GM11168 (cell line): Measurements from ENCODE around the gene SDR42E2.

Source experiments
- in situ Hi-C: fragments of 300-500 bp; cut with MboI; formaldehyde crosslinking; loops from one replicate; pipeline ENCODE4 v1.12.0; 2022; ENCODE audit warnings: low sequenced_read_pairs; ENCODE audit not compliant: unreplicated experiment

Gene SDR42E2

DNA sequence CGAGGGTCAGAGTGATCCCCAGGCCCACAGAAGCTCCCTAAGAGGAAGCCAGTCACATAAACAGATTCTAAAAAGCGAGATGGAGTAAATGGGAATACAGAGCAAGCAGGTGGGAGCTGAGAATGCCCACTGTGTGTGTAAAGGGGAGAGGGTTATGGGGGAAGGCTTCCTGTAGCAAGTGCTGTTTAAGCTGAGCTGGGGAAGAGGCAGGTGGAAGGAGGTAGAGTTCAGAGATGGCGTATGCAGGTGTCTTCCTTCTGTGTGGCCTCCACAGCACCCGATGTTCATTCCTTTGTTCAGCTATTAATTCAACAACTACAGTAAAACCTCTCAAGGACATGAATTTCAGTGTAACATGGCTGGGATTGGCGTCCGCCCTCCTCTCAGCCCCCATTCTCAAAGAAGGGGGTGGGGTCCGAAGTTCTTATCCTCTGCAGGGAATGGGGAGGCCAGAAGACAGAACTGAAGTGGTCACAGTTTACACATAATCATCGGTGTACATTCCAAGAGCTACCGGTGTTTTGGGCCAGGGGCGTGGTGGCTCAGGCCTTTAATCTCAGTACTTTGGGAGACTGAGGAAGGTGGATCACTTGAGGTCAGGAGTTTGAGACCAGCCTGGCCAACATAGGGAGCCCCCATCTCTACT lies 45.5 kb downstream of the SDR42E2 start:
- in situ Hi-C loops: no loop called here

DNA sequence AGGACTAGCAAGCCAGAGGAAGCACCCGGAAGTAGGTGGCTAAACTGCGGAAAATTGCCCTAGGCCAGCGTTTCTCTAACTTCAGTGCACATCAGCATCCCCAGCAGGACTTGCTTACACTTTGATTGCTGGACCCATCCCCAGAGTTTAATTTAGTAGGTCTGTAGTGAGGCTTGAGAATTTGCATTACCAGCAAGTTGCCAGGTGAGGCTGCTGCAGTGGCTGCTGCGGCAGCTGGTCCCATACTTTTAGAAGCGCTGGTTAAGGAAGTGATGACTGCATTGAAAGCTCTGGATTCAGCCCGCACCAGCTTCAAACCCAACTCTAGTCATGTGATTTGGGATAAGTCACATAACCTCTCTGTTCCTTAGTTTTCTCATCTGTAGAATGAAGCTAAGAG lies 48.0 kb downstream of the SDR42E2 start:
- in situ Hi-C loops: no loop called here

DNA sequence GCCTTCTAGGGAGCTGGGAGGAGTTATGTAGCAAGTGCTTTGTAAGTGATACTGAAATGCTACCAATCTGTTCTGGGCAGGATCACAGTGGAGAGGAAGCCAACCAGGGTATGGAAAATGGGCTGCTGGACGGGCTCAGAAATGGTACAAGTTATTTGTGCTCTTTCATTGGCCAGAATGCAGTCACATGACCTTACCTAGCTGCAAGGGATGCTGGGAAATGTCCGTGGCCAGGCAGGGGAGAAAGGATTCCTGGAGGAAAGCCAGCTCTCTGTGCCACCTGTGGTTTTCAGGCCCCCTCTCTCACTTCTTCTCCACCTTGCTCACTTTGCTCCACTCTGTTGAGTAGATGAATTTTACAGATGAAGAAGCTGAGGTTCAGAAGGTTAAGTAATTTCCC lies 48.5 kb downstream of the SDR42E2 start:
- in situ Hi-C loops: no loop called here

DNA sequence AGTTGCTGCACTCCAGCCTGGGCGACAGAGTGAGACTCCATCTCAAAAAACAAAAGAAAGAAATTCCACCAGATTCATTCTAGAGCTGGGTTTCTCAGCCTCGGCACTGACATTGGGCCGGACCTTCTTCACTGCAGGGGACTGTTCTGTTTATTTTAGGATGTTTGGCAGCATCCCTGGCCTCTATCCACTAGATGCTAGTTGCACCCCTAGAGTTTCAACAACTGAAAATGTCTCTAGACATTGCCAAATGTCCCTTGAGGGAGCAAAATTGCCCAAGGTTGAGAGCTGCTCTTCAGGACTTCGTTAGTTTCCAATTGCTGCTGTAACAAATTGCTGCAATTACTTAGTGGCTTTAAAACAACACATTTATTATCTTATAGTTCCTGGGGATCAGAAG lies 50.9 kb downstream of the SDR42E2 start:
- in situ Hi-C loops: no loop called here

DNA sequence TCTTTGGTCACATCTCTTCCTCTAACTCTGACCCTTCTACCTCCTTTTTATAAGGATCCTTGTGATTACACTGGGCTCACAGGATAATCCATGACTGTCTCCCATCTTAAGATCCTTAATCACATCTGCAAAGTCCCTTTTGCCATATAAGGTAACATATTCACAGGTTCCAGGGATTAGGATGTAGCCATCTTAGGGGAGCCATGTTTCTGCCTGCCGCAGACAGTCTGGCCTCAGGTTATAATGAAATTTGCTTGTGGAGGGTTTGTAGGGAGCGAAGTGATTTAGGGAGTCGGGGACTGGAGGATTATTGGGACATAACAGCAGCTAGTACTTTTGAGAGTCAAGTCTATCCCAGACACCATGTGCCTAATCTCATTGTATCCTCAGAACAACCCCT lies 51.5 kb downstream of the SDR42E2 start:
- in situ Hi-C loops: no loop called here

DNA sequence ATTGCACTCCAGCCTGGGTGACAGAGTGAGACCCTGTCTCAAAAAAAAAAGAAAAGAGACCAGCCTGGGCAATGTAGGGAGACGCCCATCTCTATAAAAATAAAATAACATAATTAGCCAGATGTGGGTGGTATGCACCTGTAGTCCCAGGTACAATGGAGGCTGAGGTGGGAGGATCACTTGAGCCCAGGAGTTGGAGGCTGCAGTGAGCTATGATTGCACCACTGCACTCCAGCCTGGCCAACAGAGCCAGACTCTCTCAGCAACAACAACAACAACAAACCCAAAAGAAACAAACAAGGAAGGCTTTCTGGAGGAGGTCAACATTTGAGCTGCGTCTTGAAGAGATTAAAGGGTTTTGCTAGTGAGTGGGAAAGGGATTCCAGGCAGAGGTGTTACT lies 52.1 kb downstream of the SDR42E2 start:
- in situ Hi-C loops: no loop called here

DNA sequence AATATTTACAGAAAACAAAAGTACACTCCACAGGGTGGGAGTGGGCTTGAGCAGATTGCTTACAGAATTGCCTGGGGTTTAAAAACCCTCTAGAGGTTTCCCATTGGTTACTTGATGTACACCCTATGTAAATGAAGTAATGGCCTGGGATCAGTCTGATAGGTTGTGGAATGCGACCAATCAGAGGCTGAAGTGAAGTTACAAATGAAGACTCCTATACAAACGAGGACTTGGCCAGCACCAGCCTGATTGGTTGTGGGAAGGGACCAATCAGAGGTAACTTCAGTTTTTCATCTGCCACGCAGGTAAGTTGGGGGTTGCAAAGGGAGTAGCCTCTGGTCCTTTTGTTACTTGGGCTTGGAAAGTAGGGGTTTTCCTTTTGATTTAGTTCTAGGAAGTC lies 52.6 kb downstream of the SDR42E2 start:
- in situ Hi-C loops: loop anchor here (5.0 kb wide), 1 partner anchor 82 kb away; the partner anchor contains the start of gene POLR3E

DNA sequence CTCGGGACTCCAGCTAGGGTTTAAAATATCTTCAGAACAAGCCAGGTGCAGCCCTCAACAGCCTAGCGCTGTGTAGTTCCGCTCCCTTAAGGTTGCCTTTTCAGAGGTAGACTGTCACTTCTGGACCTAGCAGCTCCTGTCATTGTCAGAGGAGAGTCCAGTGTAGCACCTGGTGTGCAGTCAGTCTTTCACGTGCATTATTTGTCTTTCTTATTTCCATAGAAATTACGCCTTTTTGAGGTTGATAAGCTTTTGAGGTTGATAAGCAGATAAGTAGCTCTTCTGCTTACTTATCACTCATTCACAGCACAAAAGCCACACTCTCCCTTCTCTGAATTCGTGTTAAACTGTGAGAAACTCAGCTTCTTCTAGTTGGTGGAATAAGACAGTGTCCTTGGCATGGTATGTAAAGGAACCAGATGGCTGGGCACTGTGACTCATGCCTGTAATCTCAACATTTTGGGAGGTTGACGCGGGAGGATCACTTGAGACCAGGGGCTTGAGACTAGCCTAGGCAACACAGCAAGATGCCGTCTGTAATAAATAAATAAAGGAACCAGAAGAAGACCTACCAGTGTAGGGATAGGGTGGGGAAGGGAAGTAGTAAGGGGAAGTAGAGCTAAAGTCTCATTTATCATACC lies 54.0 kb downstream of the SDR42E2 start:
- in situ Hi-C loops: loop anchor here (5.0 kb wide), 1 partner anchor 81 kb away; the partner anchor contains the start of gene POLR3E

DNA sequence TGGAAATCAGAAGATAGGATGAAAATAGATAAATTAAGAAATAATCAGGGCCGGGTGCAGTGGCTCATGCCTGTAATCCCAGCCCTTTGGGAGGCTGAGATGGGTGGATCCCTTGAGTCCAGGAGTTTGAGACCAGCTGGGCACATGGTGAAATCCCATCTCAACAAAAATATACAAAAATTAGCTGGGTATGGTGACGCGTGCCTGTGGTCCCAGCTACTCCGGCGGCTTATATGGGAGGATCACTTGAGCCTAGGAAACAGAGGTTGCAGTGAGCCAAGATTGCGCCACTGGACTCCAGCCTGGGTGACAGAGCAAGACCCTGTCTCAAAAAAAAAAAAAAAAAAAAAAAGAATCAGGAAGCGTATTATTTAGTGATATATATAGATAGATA lies 54.5 kb downstream of the SDR42E2 start:
- in situ Hi-C loops: loop anchor here (5.0 kb wide), 1 partner anchor 80 kb away; the partner anchor contains the start of gene POLR3E

DNA sequence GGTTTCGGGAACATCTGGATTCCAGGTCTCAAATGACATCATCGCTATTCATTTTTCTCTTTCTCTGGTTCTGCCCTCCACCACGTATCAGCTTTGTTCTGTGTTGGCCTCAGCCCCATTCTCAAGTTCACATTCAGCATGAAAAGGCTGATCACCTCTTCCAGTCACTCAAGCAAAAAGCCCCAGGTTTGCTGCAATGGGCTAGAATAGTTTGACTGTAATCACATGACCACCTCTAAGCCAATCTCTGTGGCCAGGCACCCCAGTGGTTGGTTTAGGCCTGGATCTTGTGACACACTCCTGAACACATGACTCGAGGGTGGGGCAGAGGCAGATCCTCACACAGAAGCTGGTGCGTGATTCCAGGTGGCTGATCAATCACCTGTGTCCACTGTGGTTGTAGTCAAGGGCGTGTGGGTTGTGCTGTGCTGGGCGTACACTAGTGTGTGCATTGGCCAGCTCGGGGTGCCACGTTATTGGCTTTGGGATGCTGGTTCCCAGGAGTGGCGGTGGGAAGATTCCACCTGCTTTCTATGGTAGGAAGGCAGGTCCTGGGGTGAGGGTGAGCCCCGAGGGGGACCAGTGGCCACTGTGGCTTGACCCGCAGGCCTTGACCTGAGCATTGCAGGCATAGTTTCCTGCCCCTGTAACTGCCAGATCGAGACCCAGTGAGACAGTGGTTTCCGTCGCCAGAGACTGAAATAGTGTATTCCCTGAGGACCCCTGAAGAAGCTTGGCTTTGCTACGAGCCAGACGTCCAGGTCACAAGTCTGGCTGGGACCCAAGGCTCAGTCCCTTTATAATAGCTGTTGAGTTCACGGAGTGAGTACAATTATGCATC lies 55.8 kb downstream of the SDR42E2 start:
- in situ Hi-C loops: loop anchor here (5.0 kb wide), 1 partner anchor 79 kb away; the partner anchor contains the start of gene POLR3E

DNA sequence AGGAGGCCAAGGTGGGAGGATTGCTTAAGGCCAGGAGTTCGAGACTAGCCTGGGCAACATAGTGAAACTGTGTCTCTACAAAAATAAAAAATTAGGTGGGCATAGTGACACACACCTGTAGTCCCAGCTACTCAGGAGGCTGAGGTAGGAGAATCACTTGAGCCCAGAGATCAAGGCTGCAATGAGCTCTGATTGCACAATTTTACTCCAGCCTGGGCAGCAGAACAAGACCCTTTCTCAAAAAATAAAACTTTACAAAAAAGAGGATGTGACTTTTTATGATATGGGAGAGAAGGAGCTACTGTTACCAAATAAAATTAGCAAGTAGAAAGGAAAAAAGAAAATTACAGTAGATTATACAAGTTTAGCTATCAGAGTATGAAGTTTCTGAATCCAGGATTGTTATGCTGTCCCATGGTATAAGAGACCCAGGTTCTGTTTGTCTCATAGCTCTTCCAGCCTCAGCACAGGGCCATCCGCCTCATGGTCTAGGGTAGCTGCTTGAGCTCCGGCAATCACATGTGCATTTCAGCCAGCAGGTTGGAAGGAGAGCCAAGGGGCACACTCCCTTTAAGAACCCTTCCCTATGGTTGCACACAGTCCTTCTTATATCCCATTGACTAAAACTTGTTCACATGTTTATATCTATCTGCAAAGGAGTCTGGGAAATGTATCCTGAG lies 57.2 kb downstream of the SDR42E2 start:
- in situ Hi-C loops: loop anchor here (5.0 kb wide), 1 partner anchor 78 kb away; the partner anchor contains the start of gene POLR3E

DNA sequence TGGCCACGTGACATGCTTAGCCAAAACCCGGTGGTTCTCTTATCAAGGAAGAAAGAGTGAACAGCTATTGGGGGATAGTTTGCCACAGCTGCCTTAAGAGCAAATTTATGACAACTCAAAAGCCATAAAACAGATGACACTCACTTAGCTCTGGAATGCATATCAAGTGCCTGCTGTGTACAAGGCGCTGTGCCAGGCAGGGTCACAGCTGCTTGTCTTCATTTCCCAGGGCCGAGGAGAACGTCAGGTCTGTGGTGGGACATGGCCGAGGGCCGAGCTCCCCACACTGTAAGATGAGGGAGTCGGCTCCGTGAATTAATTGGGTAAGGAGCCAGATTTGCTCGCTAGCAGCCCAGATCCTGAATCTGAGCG lies 57.7 kb downstream of the SDR42E2 start:
- in situ Hi-C loops: no loop called here

DNA sequence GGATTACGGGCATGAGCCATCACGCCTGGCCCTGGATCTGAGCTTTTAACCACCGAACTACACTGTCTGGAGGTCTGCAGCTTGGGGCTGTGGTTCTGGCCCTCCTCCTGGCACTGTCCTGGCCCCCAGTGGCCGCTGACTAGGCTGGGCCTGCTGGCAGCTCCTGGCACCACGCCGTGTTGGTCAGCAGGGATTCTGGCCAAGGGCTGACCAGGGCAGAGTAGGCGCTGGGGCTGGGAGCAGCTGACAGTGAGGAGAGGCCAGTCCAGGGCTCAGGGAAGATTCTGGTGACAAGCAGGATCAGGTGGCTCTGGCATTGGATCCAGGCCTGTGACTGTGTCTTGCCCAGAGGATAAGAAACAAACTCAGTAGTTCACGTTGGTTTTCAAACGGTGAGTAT lies 58.4 kb downstream of the SDR42E2 start:
- in situ Hi-C loops: no loop called here

DNA sequence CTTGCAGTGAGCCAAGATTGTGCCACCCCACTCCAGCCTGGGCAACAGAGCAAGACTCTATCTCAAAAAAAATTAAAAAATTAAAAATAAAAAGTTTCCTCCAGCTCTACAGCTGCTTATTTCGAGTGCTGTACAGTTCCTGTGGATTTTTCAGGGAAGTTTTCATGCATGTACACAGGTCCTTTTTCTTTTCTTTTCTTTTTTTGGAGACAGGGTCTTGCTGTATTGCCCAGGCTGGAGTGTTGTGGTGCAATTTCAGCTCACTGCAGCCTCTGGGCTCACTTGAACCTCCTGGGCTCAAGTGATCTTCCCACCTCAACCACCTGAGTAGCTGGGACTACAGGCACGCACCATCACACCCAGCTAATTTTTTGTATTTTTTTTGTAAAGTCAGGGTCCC lies 59.7 kb downstream of the SDR42E2 start:
- in situ Hi-C loops: no loop called here

DNA sequence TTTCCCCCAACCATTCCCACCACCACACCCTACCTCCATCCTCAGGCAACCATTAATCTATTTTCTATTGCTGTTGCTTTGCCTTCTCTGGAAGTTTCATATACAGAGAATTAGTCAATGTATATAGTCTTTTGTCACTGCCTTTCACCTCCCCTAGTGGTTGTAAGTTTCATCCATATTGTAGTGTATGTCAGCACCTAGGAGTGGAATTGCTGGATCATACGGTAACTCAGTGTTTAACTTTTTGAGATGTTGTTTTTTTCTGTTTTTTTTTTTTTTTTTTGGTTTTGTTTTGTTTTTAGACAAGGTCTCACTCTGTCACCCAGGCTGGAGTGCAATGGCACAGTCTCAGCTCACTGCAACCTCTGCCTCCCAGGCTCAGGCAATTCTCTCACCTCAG lies 60.7 kb downstream of the SDR42E2 start:
- in situ Hi-C loops: no loop called here

DNA sequence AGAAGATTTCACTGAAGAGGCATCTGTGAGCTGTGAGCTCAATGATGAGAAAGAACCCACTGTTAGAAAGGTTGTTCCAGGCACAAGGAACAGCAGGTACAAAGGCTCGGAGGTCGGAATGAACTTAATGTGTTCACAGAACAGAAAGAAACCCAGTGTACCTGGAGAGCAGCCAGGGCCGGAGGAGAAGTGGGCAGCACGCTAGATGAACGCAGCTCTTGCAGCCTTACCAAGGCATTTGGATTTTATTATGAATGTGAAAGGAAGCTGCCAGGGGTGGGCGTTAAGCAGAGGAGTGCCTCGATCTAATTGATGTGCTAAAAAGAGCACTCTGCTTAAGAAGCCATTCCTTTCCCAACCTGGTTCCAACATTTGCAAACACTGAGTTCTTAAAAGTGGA lies 62.8 kb downstream of the SDR42E2 start:
- in situ Hi-C loops: no loop called here

DNA sequence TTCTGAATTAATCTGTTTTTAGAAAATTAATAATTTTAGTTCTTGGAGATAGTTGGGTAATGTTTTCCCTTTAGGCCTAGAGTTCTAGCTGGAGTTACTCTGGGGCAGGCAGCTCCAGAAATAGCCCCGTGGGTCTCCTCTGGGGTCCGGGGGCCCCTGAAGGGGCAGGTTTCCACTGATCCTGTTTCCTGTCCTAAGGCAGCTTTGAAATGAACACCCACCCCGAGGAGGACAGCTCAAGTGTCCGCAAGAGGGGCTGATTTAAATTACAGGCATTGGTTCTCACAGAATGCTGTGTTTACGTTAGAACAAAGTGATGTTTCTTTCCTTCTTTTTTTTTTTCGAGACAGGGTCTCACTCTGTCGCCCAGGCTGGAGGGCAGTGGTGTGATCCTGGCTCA lies 67.6 kb downstream of the SDR42E2 start:
- in situ Hi-C loops: no loop called here

DNA sequence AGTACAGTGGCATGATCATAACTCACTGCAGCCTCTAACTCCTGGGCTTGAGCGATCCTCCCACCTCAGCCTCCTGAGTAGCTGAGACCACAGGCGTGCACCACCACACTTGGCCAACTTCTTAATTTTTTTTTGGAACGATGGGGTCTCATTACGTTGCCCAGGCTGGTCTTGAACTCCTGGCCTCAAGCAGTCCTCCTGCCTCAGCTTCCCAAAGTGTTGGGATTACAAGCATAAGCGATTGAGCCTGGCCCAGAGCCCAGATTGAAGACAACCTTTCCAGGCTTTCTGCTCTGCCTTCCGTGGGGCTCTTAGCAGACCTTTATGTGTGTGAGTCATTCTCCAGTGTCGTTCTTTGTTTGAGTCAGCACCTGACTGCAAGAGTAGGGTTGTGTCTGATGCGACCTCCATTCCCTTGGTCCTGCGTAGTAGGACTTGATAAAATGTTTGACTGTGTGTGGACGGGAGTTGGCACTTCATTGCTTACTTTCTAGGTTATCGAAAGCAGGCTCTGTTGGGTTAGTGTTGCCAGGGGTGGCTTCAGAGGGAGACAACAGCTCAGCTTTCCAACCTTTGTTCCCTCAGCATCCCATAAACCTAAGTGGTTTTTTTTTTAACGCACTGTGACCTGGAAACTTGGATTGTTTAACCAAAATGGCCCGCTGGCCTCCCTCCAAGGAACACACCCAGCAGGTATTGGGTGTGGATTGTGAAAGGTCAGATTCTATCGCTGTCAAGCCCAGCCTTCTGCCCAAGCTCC lies 70.2 kb downstream of the SDR42E2 start:
- in situ Hi-C loops: no loop called here

DNA sequence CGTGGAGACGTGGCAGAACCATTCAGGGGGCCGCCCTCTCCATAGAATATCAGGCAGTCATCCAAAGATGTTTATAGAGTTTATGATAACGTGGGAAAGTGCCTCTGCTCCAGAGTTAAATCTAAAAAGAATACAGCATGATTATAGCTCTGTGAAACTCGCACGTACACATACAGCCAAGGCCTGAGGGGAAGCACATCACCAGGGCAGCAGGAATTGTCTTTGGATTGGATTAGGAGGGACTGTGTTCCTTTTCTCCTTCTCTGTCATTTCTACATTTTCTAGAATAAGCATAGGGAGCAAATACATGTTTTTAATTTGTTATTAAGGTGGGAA lies 70.7 kb downstream of the SDR42E2 start:
- in situ Hi-C loops: no loop called here
